ENCODE results near the gene PGAM4.

DNA sequence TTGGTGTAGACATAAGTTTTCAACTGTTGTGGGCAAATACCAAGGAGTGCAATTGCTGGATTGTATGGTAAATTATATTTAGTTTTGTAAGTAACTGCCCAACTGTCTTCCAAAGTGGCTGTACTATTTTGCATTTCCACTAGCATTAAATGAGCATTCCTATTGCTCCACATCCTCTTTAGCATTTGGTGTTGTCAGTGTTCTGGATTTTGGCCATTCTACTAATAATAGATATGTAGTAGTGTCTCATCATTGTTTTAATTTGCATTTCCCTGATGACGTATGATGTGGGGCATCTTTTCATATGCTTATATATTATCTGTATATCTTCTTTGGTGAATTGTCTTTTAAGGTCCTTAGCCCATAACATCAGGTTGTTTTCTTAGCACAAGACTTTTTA is 17.3 kb downstream of the PGAM4 start:
- TF ChIP-seq, protein P1, sequence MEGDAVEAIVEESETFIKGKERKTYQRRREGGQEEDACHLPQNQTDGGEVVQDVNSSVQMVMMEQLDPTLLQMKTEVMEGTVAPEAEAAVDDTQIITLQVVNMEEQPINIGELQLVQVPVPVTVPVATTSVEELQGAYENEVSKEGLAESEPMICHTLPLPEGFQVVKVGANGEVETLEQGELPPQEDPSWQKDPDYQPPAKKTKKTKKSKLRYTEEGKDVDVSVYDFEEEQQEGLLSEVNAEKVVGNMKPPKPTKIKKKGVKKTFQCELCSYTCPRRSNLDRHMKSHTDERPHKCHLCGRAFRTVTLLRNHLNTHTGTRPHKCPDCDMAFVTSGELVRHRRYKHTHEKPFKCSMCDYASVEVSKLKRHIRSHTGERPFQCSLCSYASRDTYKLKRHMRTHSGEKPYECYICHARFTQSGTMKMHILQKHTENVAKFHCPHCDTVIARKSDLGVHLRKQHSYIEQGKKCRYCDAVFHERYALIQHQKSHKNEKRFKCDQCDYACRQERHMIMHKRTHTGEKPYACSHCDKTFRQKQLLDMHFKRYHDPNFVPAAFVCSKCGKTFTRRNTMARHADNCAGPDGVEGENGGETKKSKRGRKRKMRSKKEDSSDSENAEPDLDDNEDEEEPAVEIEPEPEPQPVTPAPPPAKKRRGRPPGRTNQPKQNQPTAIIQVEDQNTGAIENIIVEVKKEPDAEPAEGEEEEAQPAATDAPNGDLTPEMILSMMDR (IDR thresholded peaks at IDR 0.05; ENCODE audit: low read depth, low read length), result no peak
- TF ChIP-seq MYC (IDR thresholded peaks at IDR 0.05; ENCODE audit: low read depth, low read length), result no peak
- TF ChIP-seq, protein P2, sequence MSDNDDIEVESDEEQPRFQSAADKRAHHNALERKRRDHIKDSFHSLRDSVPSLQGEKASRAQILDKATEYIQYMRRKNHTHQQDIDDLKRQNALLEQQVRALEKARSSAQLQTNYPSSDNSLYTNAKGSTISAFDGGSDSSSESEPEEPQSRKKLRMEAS (IDR thresholded peaks at IDR 0.05; ENCODE audit: low read depth, low read length), result no peak

All from NB4 (cell line).